HCT116 (cell line): ENCODE results near the gene CDK8.

Source experiments
- CEBPB ChIP-seq: IDR thresholded peaks from 2 replicates; pipeline ENCODE4 v1.6.1; 2012; ENCODE audit warnings: low read depth
- CTCF ChIP-seq, 3 experiments: fragments of 200-600 bp in 1 of 3; sonication (generic) in 1 of 3; IDR thresholded peaks in 2 of 3; conservative IDR thresholded peaks in 1 of 3; 2 replicates each; pipeline ENCODE4 v1.5.1; 2012 to 2017; ENCODE audit warnings: low read depth in 2 of 3, low read length in 2 of 3, antibody characterized with exemption in 1 of 3, borderline replicate concordance in 1 of 3, control low read depth in 1 of 3, mild to moderate bottlenecking in 1 of 3, mixed read lengths in 1 of 3, mixed run types in 1 of 3, moderate library complexity in 1 of 3; ENCODE audit not compliant: insufficient read depth in 1 of 3
- ELF1 ChIP-seq: IDR thresholded peaks from 2 replicates; pipeline ENCODE4 v1.6.1; 2012; ENCODE audit warnings: low read depth, borderline replicate concordance
- EZH2 ChIP-seq: fragments of 200-600 bp; sonication (generic); IDR thresholded peaks from 2 replicates; pipeline ENCODE4 v1.6.1; 2017; ENCODE audit warnings: antibody characterized with exemption, mixed run types
- POLR2A ChIP-seq: IDR thresholded peaks from 2 replicates; pipeline ENCODE4 v1.7.0; 2011; ENCODE audit warnings: borderline replicate concordance; ENCODE audit not compliant: insufficient read depth, insufficient read length; ENCODE audit errors: extremely low read depth
- REST ChIP-seq: IDR thresholded peaks from 2 replicates; pipeline ENCODE4 v1.6.1; 2012; ENCODE audit warnings: low read depth
- SIN3A ChIP-seq: IDR thresholded peaks from 2 replicates; pipeline ENCODE4 v1.6.1; 2012; ENCODE audit warnings: low read depth
- SP1 ChIP-seq: IDR thresholded peaks from 2 replicates; pipeline ENCODE4 v1.6.1; 2012; ENCODE audit warnings: low read depth
- TF ChIP-seq, protein P1 (sequence below): IDR thresholded peaks from 2 replicates; pipeline ENCODE4 v1.6.1; 2012

GRCh38 chr13:26310470-26310869 is 56.5 kb downstream of the CDK8 start:
- TF ChIP-seq CTCF (IDR thresholded peaks at IDR 0.05 in 2 of 3, conservative IDR thresholded peaks at IDR 0.05 in 1 of 3; ENCODE audit: borderline replicate concordance in 1 of 3, insufficient read depth in 1 of 3, low read depth in 2 of 3, low read length in 2 of 3) (no peak), EZH2 (no peak), REST (no peak), POLR2A (no peak), SP1 (no peak), ELF1 (no peak), SIN3A (no peak), CEBPB (no peak)
- TF ChIP-seq, protein P1, sequence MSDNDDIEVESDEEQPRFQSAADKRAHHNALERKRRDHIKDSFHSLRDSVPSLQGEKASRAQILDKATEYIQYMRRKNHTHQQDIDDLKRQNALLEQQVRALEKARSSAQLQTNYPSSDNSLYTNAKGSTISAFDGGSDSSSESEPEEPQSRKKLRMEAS = no peak
